Testis (tissue), 2 donors: ENCODE data around the gene AGBL4.

Source experiments
- POLR2A ChIP-seq: fragments of 450-650 bp; IDR thresholded peaks from one replicate; pipeline ENCODE4 v1.6.1; 2017; ENCODE audit warnings: antibody characterized with exemption, mild to moderate bottlenecking, moderate library complexity
- TF ChIP-seq, protein P1 (sequence below), 3 experiments: fragments of 450-650 bp in 2 of 3; fragments of 200-600 bp in 1 of 3; sonication (generic) in 1 of 3; IDR thresholded peaks; one replicate each; pipeline ENCODE4 v1.5.1; 2016 to 2019; ENCODE audit warnings: antibody characterized with exemption in 3 of 3, mild to moderate bottlenecking in 2 of 3, moderate library complexity in 1 of 3

DNA sequence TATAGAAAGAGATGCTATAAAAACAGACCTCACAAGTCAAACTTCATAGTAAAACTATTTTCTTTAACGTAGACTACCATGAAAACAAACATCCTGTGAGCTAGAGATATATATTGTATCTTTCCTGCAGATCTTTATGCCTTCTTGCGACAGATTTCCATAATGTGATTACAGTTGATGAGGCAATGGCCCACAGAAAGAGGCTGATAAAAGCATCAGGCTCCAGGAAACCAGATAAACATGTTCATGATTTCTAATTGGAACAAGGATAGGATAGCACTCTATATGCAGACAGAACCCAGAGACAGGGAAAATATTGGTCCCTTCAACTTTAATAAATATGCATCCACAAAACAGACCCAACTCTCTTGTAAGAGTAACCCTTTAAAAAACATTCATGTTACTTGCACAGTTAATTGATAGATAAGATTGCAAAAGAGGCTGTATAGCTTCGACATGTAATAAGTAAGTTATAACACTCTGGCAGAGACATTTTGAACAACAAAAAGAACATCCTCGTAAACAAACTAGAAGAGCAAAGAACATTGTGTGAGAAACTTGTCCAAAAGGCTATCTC lies 329.4 kb downstream of the AGBL4 start:
- TF ChIP-seq, protein P1, sequence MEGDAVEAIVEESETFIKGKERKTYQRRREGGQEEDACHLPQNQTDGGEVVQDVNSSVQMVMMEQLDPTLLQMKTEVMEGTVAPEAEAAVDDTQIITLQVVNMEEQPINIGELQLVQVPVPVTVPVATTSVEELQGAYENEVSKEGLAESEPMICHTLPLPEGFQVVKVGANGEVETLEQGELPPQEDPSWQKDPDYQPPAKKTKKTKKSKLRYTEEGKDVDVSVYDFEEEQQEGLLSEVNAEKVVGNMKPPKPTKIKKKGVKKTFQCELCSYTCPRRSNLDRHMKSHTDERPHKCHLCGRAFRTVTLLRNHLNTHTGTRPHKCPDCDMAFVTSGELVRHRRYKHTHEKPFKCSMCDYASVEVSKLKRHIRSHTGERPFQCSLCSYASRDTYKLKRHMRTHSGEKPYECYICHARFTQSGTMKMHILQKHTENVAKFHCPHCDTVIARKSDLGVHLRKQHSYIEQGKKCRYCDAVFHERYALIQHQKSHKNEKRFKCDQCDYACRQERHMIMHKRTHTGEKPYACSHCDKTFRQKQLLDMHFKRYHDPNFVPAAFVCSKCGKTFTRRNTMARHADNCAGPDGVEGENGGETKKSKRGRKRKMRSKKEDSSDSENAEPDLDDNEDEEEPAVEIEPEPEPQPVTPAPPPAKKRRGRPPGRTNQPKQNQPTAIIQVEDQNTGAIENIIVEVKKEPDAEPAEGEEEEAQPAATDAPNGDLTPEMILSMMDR (IDR thresholded peaks at IDR 0.05), result no peak
- no peak for TF ChIP-seq POLR2A
